Measurements from ENCODE around the gene CHRNA4.

DNA sequence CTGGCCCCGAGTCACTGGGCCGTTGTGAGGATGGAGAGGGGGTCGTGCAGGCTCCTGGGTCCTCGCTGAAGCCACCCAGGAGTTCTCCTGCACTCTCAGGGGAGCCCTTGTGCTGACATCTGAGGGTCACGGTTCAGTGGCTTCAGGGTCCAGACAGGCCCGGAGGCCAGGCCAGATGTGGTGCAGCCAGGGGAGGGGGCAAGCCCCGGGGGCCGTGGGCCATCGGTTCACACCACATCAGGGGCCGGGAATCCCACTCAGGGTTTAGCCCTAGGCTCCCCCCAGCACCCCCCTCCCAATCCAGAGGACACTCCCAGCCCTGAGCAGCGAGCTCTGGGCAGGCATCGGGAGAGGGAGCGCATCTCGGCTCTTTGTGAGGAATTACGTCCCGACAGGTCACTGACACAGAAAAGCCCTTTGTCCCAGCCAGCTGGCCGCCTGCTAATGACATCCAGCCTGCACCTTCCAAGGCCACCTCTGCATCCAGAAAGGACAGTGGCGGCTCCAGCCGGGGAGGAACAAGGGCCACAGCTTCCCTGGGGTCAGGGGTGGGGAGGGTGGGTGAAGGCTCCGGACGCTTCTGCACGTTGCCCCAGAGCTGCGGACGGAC, 6.4 kb upstream of the CHRNA4 start:
- TF ChIP-seq POLR2AphosphoS5 (IDR thresholded peaks at IDR 0.05) = no peak
- TF ChIP-seq CTCF (IDR thresholded peaks at IDR 0.05) = no peak
- no peak for TF ChIP-seq POLR2A (IDR thresholded peaks at IDR 0.05)
